CD4-positive, CD25-positive, alpha-beta regulatory T cell (primary cell): ENCODE data around the gene GPHB5. TPM values are rescaled to one million over a fixed set of nuclear protein-coding genes. Genes with fewer than 3 reads are reported as not detected.

Source experiments
- ATAC-seq, 2 donors: fragments of 150-1000 bp; cut with Tn5 transposase; one replicate each; pipeline ENCODE4 v1.10.0; 2021; ENCODE audit warnings: low read depth in 2 of 2, moderate number of reproducible peaks in 2 of 2, moderate library complexity in 1 of 2
- DNase-seq, 3 donors: peaks; one replicate each; pipeline versions ENCODE4 v3.0.0 to v3.0.0-alpha.2; 2012 to 2022; ENCODE audit warnings: mixed read lengths in 1 of 3
- H3K27ac ChIP-seq: one replicate; pipeline ENCODE4 v1.7.0; 2013; ENCODE audit warnings: mild to moderate bottlenecking, low read length; ENCODE audit not compliant: insufficient read depth, poor library complexity, severe bottlenecking
- H3K27me3 ChIP-seq: one replicate; pipeline ENCODE4 v1.7.0; 2013; ENCODE audit warnings: low read length; ENCODE audit not compliant: control insufficient read depth, insufficient read depth
- H3K36me3 ChIP-seq: one replicate; pipeline ENCODE4 v1.7.0; 2013; ENCODE audit warnings: mild to moderate bottlenecking, low read length, moderate library complexity; ENCODE audit not compliant: control insufficient read depth, insufficient read depth
- H3K4me1 ChIP-seq: 2 replicates; pipeline ENCODE4 v1.7.0; 2013; ENCODE audit warnings: mild to moderate bottlenecking, low read length; ENCODE audit not compliant: insufficient read depth, control insufficient read depth, poor library complexity, severe bottlenecking
- H3K4me3 ChIP-seq: one replicate; pipeline ENCODE4 v1.7.0; 2013; ENCODE audit warnings: low read depth, mild to moderate bottlenecking, low read length, moderate library complexity
- H3K9me3 ChIP-seq, 2 experiments: 1 replicate in 1 of 2; 2 replicates in 1 of 2; pipeline ENCODE4 v1.7.0; 2013; ENCODE audit warnings: low read length in 2 of 2, mild to moderate bottlenecking in 1 of 2, moderate library complexity in 1 of 2; ENCODE audit not compliant: control insufficient read depth in 2 of 2
- H3K27ac Mint-ChIP-seq, 3 donors: one replicate each; pipeline ENCODE4 v1.8.0; 2020 to 2022; ENCODE audit warnings: mild to moderate bottlenecking in 3 of 3, mixed read lengths in 3 of 3, moderate library complexity in 2 of 3
- H3K27me3 Mint-ChIP-seq: one replicate; pipeline ENCODE4 v1.8.0; 2022; ENCODE audit warnings: mild to moderate bottlenecking, mixed read lengths
- H3K36me3 Mint-ChIP-seq: one replicate; pipeline ENCODE4 v1.8.0; 2020; ENCODE audit warnings: mixed read lengths
- H3K4me1 Mint-ChIP-seq, 4 donors: one replicate each; pipeline ENCODE4 v1.8.0; 2020 to 2022; ENCODE audit warnings: mixed read lengths in 4 of 4, mild to moderate bottlenecking in 1 of 4
- H3K4me3 Mint-ChIP-seq, 4 donors: one replicate each; pipeline ENCODE4 v1.8.0; 2020 to 2022; ENCODE audit warnings: mild to moderate bottlenecking in 4 of 4, mixed read lengths in 4 of 4, moderate library complexity in 3 of 4
- H3K9me3 Mint-ChIP-seq, 7 donors: one replicate each; pipeline ENCODE4 v1.8.0; 2020 to 2022; ENCODE audit warnings: mixed read lengths in 7 of 7, mild to moderate bottlenecking in 3 of 7, moderate library complexity in 2 of 7
- polyA plus RNA-seq, 4 donors: library from polyadenylated mRNA; unstranded; fragments of 300-500 nt; fragmentation: Illumina TruSeq; gene quantifications; one replicate each; pipeline ENCODE4 v1.2.3, GENCODE V29; 2021
- total RNA-seq: library from RNA; stranded (reverse); gene quantifications from one replicate; pipeline ENCODE4 v1.2.3, GENCODE V29; 2022

The GPHB5 gene, protein sequence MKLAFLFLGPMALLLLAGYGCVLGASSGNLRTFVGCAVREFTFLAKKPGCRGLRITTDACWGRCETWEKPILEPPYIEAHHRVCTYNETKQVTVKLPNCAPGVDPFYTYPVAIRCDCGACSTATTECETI
- total RNA-seq = not detected
- not detected for polyA plus RNA-seq

DNA sequence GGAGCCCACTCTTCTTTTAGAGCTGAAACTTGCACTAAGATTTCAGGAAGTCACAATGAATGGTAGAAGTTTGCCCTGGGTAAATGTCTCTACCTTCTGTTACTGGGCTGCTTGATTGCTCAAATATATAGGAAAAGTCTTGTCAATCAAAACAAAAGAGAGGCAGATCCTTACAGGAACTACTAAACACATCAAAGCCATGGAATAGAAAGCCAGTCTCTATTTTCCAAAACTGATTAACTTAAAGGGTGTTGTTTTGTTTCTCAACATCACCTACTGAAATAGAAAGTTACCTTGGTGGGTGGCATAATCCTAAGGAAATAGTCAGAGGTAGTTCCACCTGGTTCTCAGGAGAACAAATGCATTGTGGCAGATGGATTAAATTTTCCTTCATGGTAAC is at the start of gene GPHB5:
Gene GPHB5 (minus strand): TSS at position 101 of the 400 bp plus-strand sequence. CDS start 1,086 bp downstream, outside the sequence.
- DNase-seq (no peak), ATAC-seq (no peak)
- Mint-ChIP-seq H3K4me3 (no peak within 1 kb of the TSS), H3K36me3 (no peaks in the 10 kb centered on the region), H3K4me1 (peaks cover 0 to 4% (median 0%) of the 10 kb centered on the region in 4 donors), H3K27me3 (peaks cover 24% of the 10 kb centered on the region), H3K27ac (no peak within 1 kb of the TSS), H3K9me3 (peaks cover 0 to 4% (median 0%) of the 10 kb centered on the region in 7 donors)
- no peaks in the 10 kb centered on the region for H3K4me1 ChIP-seq
- no peak within 1 kb of the TSS for H3K4me3 ChIP-seq
- H3K36me3 ChIP-seq = no peaks in the 10 kb centered on the region
- no peaks in the 10 kb centered on the region for H3K9me3 ChIP-seq
- H3K27me3 ChIP-seq = peaks cover 8% of the 10 kb centered on the region
- H3K27ac ChIP-seq = no peak within 1 kb of the TSS

DNA sequence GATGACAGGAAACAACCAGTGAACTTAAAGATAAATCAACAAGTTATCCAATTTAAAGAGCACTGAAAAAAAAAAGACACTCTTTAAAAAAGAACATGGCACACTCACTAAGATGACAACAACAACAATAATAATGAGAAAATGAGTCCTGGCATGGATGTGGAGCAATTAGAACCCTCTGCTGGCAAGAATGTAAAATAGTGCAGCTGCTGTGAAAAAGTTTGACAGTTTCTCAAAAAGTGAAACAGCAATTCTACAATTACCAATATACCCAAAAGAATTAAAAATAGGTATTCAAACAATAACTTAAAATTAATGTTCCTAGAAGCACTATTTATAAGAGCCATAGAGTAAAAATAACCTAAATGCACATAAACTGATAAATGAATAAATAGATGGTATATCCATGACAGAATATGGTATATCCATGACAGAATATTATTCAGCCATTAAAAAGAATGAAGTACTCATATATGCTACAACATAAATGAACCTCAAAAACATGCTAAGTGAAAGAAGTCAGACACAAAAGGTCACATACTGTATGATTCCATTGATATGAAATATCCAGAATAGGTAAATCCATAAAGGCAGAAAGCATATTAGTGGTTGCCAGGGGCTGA is 49.1 kb upstream of the GPHB5 start:
- Mint-ChIP-seq H3K27ac (peak overlapping the region in 1 of 3 donors; percentile 29), H3K9me3 (peaks cover 0 to 25% (median 2%) of the 10 kb centered on the region in 7 donors), H3K4me1 (peaks cover 0 to 5% (median 1%) of the 10 kb centered on the region in 4 donors), H3K27me3 (peaks cover 8% of the 10 kb centered on the region), H3K4me3 (no peak overlapping the region), H3K36me3 (peaks cover 16% of the 10 kb centered on the region)
- Histone ChIP-seq H3K4me3 (no peak overlapping the region), H3K9me3 (peaks cover 0 to 5% of the 10 kb centered on the region in 2 experiments), H3K27ac (no peak overlapping the region), H3K4me1 (no peaks in the 10 kb centered on the region), H3K27me3 (no peaks in the 10 kb centered on the region), H3K36me3 (peaks cover 4% of the 10 kb centered on the region)
- no peak for DNase-seq
- ATAC-seq = no peak

DNA sequence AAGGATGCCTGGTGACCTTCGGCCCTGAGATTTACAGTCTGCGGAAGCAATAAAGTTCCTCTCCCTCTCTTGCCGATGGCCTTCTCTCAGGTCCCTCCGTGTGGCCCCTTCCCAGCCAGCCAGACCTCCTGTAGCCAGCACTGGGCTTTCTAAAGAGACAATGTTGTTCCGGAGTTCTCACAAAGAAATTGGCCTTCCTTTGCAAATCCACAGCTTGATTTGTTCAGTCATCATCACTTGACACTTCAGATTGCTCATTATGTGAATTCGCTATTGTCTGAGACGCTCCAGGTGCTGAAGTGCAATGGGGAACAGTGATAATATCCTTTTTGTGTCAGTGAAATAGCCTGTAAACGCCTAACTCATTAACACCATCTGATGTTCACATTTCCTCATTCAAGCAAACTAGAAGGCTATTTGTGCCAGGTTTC is 43.7 kb upstream of the GPHB5 start:
- Histone ChIP-seq H3K9me3 (peaks cover 0 to 5% of the 10 kb centered on the region in 2 experiments), H3K36me3 (no peaks in the 10 kb centered on the region), H3K4me3 (no peak overlapping the region), H3K27ac (no peak overlapping the region), H3K4me1 (no peaks in the 10 kb centered on the region), H3K27me3 (peaks cover 7% of the 10 kb centered on the region)
- Mint-ChIP-seq H3K27me3 (peaks cover 23% of the 10 kb centered on the region), H3K27ac (no peak overlapping the region), H3K4me3 (no peak overlapping the region), H3K4me1 (no peaks in the 10 kb centered on the region), H3K9me3 (peaks cover 0 to 9% (median 2%) of the 10 kb centered on the region in 7 donors), H3K36me3 (no peaks in the 10 kb centered on the region)
- DNase-seq (no peak), ATAC-seq (no peak)

DNA sequence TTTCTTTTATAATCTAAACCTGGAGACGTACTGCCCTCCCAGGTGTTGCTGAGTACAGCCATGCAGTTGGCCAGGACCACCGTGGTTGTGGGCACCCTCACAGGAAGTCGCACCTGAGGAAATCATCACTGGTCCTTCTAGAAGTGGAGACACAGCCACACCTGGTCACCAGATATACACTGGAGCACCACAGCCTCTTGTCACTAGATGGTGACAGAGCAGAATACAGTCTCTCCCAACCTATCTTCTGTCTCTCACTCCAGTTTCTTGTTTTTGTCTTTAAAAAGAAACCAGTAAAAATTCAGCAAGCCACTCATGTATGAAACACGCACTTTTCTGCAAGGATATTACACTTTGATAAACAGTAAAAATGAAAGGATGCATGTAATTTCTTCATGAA is 43.1 kb upstream of the GPHB5 start:
- Histone ChIP-seq H3K36me3 (no peaks in the 10 kb centered on the region), H3K9me3 (peaks cover 0 to 5% of the 10 kb centered on the region in 2 experiments), H3K4me1 (no peaks in the 10 kb centered on the region), H3K27ac (no peak overlapping the region), H3K4me3 (no peak overlapping the region), H3K27me3 (peaks cover 7% of the 10 kb centered on the region)
- H3K4me1 Mint-ChIP-seq = no peaks in the 10 kb centered on the region
- H3K27me3 Mint-ChIP-seq = peaks cover 23% of the 10 kb centered on the region
- H3K36me3 Mint-ChIP-seq = no peaks in the 10 kb centered on the region
- no peak overlapping the region for H3K27ac Mint-ChIP-seq
- H3K4me3 Mint-ChIP-seq = no peak overlapping the region
- peaks cover 0 to 9% (median 2%) of the 10 kb centered on the region in 7 donors for H3K9me3 Mint-ChIP-seq
- DNase-seq (peak in 1 of 3 donors; percentile 7), ATAC-seq (no peak)

DNA sequence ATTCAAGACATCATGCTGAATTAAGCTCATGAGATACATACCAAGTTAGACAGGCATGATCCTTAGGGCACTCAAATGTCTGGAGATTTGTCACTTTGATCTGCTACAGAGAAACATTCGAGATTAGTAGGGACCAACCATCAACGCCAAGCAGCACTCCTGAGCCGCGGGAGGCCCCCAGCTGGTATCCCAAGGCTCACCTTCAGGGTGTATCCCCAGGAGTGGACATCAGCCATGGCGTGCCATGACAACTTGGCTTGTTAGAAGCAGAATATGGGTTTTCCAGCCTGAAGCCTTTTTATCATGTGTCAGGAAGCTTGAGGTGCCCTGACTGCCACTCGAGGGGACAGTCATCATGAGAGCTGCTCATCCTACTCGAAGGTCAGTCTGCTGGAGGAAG is 39.1 kb upstream of the GPHB5 start:
- no peak overlapping the region for H3K27ac Mint-ChIP-seq
- ATAC-seq (no peak), DNase-seq (no peak)
- no peaks in the 10 kb centered on the region for H3K36me3 ChIP-seq
- H3K4me1 ChIP-seq = no peaks in the 10 kb centered on the region
- H3K27ac ChIP-seq = no peak overlapping the region
- no peak overlapping the region for H3K4me3 Mint-ChIP-seq
- peaks cover 28% of the 10 kb centered on the region for H3K27me3 Mint-ChIP-seq
- H3K36me3 Mint-ChIP-seq = no peaks in the 10 kb centered on the region
- H3K4me3 ChIP-seq = no peak overlapping the region
- peaks cover 0 to 3% (median 0%) of the 10 kb centered on the region in 7 donors for H3K9me3 Mint-ChIP-seq
- peaks cover 15% of the 10 kb centered on the region for H3K27me3 ChIP-seq
- H3K9me3 ChIP-seq = no peaks in the 10 kb centered on the region
- H3K4me1 Mint-ChIP-seq = no peaks in the 10 kb centered on the region

DNA sequence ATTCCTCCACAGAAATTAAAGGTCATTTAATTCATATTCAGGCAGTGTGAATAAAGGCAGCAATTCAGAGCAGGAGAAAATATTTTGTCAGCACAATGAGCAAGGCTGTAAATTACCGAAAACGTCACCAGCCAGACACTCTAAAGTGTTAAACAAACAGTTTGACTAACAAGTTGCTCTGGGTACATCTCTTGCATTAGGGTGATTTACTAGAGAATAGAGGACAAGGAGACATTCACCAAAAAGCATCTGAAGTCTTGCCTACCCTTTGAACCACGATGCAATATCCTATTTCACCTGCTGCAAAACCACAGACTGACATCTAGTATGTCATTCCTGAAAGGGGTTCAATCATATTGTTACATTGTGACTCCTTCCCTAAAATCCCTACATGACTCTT is 27.1 kb upstream of the GPHB5 start:
- no peak for ATAC-seq
- Mint-ChIP-seq H3K4me3 (no peak overlapping the region), H3K36me3 (no peaks in the 10 kb centered on the region), H3K4me1 (no peaks in the 10 kb centered on the region), H3K9me3 (peaks cover 0 to 3% (median 0%) of the 10 kb centered on the region in 7 donors), H3K27ac (no peak overlapping the region), H3K27me3 (peaks cover 50% of the 10 kb centered on the region)
- Histone ChIP-seq H3K9me3 (no peaks in the 10 kb centered on the region), H3K27me3 (peaks cover 14% of the 10 kb centered on the region), H3K27ac (no peak overlapping the region), H3K4me3 (no peak overlapping the region), H3K36me3 (no peaks in the 10 kb centered on the region), H3K4me1 (no peaks in the 10 kb centered on the region)
- DNase-seq = no peak

DNA sequence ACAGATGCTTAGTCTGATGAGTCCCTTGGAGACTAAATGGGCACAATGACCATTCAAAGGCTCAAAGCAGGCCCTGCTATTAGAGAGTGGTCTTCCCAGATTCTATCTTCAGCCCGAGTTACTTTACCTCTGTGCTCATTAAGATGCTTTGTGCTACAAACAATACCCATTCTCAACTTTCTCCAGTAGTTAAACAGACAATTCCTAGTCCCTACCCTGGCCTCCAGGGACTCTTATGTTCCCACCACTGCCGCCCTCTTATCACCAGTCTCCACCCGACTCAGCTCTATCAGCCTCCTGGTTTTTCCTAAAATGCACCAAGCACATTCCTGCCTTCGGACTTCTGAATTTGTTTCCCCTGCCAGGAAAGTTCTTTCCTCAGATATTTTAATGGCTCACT is 25.6 kb upstream of the GPHB5 start:
- no peaks in the 10 kb centered on the region for H3K36me3 ChIP-seq
- Mint-ChIP-seq H3K27ac (no peak overlapping the region), H3K27me3 (peaks cover 45% of the 10 kb centered on the region), H3K9me3 (peaks cover 0 to 4% (median 0%) of the 10 kb centered on the region in 7 donors), H3K36me3 (no peaks in the 10 kb centered on the region), H3K4me3 (no peak overlapping the region), H3K4me1 (no peaks in the 10 kb centered on the region)
- peaks cover 10% of the 10 kb centered on the region for H3K27me3 ChIP-seq
- H3K4me1 ChIP-seq = no peaks in the 10 kb centered on the region
- no peak overlapping the region for H3K4me3 ChIP-seq
- DNase-seq = no peak
- H3K9me3 ChIP-seq = no peaks in the 10 kb centered on the region
- no peak overlapping the region for H3K27ac ChIP-seq
- no peak for ATAC-seq

DNA sequence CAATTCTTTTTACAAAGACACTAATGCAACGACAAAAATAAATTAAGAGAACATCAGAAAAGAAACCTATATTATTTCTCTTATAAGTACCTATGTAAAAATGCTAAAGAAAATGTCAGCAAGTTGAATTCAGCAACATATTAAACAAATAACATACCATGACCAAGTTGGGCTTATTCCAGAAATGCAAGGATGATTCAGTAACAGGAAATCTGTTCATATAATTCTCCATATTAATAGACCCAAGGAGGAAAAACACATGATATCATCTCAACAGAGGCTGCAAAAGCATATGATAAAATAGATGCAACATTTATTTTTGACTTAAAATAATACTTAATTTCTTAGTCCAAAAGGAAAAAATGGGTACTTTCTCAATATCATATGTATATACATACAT is 25.1 kb upstream of the GPHB5 start:
- Histone ChIP-seq H3K4me1 (no peaks in the 10 kb centered on the region), H3K4me3 (no peak overlapping the region), H3K9me3 (no peaks in the 10 kb centered on the region), H3K36me3 (no peaks in the 10 kb centered on the region), H3K27ac (no peak overlapping the region), H3K27me3 (peaks cover 10% of the 10 kb centered on the region)
- H3K4me1 Mint-ChIP-seq = no peaks in the 10 kb centered on the region
- ATAC-seq (no peak), DNase-seq (no peak)
- H3K36me3 Mint-ChIP-seq = no peaks in the 10 kb centered on the region
- peaks cover 46% of the 10 kb centered on the region for H3K27me3 Mint-ChIP-seq
- peaks cover 0 to 4% (median 0%) of the 10 kb centered on the region in 7 donors for H3K9me3 Mint-ChIP-seq
- H3K4me3 Mint-ChIP-seq = no peak overlapping the region
- H3K27ac Mint-ChIP-seq = no peak overlapping the region
